IMR-90 (cell line): Measurements from ENCODE around the gene IWS1. TPM values are rescaled to one million over a fixed set of nuclear protein-coding genes. Genes with fewer than 3 reads are reported as not detected.
A peak's percentile ranks its signal among the peaks of the same experiment; 100 is the strongest.
"Not testable (repeated sequence)": the region's sequence is repeated elsewhere in the genome, so short reads cannot be mapped to it uniquely, and the experiment has no call there.

ENCODE experiments used
- ATAC-seq: fragments of 200-7000 bp; cut with Tn5 transposase; 2 replicates; pipeline ENCODE4 v1.9.1; 2020; ENCODE audit warnings: low read depth, mild to moderate bottlenecking, moderate library complexity
- BruUV-seq: library from RNA; stranded (reverse); fragments of 400-500 nt; replicated peaks from 2 replicates; lab custom pipeline; 2021; lab: Mats Ljungman, UMichigan
- CTCF ChIA-PET: fragments of 300-600 bp; formaldehyde crosslinking; extraction: SDS; loops from one replicate; lab custom pipeline; 2021; ENCODE audit warnings: antibody characterized with exemption; lab: Yijun Ruan, JAX
- POLR2A ChIA-PET: fragments of 300-600 bp; sonication (Branson Sonifier 250); formaldehyde crosslinking; loops from one replicate; lab custom pipeline; 2022; ENCODE audit warnings: antibody characterized with exemption; ENCODE audit not compliant: unreplicated experiment; lab: Charles Lee
- DNase-seq: peaks from one replicate; pipeline ENCODE4 v3.0.0; 2013
- H2AFZ ChIP-seq: replicated peaks from 2 replicates; pipeline ENCODE3; 2013; ENCODE audit warnings: low read length, mild to moderate bottlenecking; ENCODE audit not compliant: poor library complexity
- H2AK5ac ChIP-seq: 2 replicates; pipeline ENCODE4 v1.6.1; 2013; ENCODE audit warnings: low read depth, low read length, inconsistent platforms
- H2AK9ac ChIP-seq: replicated peaks from 2 replicates; pipeline ENCODE3; 2013; ENCODE audit warnings: mild to moderate bottlenecking, low read depth, low read length, moderate library complexity; ENCODE audit not compliant: poor library complexity
- H2BK120ac ChIP-seq: 2 replicates; pipeline ENCODE4 v1.6.1; 2013; ENCODE audit warnings: low read depth, low read length, inconsistent platforms
- H2BK15ac ChIP-seq: 3 replicates; pipeline ENCODE4 v1.6.1; 2013; ENCODE audit warnings: low read depth, low read length, inconsistent platforms
- H2BK20ac ChIP-seq: 2 replicates; pipeline ENCODE4 v1.6.1; 2013; ENCODE audit warnings: low read depth, mild to moderate bottlenecking, inconsistent platforms, low read length, moderate library complexity
- H2BK5ac ChIP-seq: 2 replicates; pipeline ENCODE4 v1.6.1; 2013; ENCODE audit warnings: mild to moderate bottlenecking, low read depth, low read length, inconsistent platforms; ENCODE audit not compliant: poor library complexity, severe bottlenecking
- H3K14ac ChIP-seq: replicated peaks from 2 replicates; pipeline ENCODE4 v1.6.1; 2013; ENCODE audit warnings: low read depth, low read length, inconsistent platforms
- H3K18ac ChIP-seq: 2 replicates; pipeline ENCODE4 v1.6.1; 2013; ENCODE audit warnings: low read depth, low read length, control low read depth
- H3K23ac ChIP-seq: 2 replicates; pipeline ENCODE4 v1.6.1; 2013; ENCODE audit warnings: low read depth, low read length, inconsistent platforms
- H3K27ac ChIP-seq: 2 replicates; pipeline ENCODE4 v1.5.1; 2013; ENCODE audit warnings: mild to moderate bottlenecking, control low read depth, low read length; ENCODE audit not compliant: insufficient read depth
- H3K27me3 ChIP-seq: 2 replicates; pipeline ENCODE4 v1.6.1; 2013; ENCODE audit warnings: low read length; ENCODE audit not compliant: control insufficient read depth, insufficient read depth
- H3K36me3 ChIP-seq: 2 replicates; pipeline ENCODE4 v1.6.1; 2013; ENCODE audit warnings: low read length, mixed read lengths; ENCODE audit not compliant: control insufficient read depth, insufficient read depth
- H3K4ac ChIP-seq: 2 replicates; pipeline ENCODE4 v1.6.1; 2013; ENCODE audit warnings: low read depth, low read length, inconsistent platforms
- H3K4me1 ChIP-seq: 2 replicates; pipeline ENCODE4 v1.6.1; 2013; ENCODE audit warnings: low read length, mixed read lengths; ENCODE audit not compliant: control insufficient read depth, insufficient read depth
- H3K4me2 ChIP-seq: 2 replicates; pipeline ENCODE4 v1.6.1; 2013; ENCODE audit warnings: low read depth, mild to moderate bottlenecking, control low read depth, low read length, moderate library complexity
- H3K4me3 ChIP-seq: 2 replicates; pipeline ENCODE4 v1.5.1; 2013; ENCODE audit warnings: low read depth, mild to moderate bottlenecking, control low read depth, low read length, moderate library complexity; ENCODE audit not compliant: insufficient read depth
- H3K56ac ChIP-seq: 2 replicates; pipeline ENCODE4 v1.6.1; 2013; ENCODE audit warnings: low read length, inconsistent platforms; ENCODE audit not compliant: insufficient read depth; ENCODE audit errors: extremely low read depth
- H3K79me1 ChIP-seq, 2 experiments: 2 replicates each; pipeline ENCODE4 v1.6.1; 2013; ENCODE audit warnings: low read length in 2 of 2, inconsistent platforms in 1 of 2, low read depth in 1 of 2
- H3K9ac ChIP-seq: 2 replicates; pipeline ENCODE4 v1.6.1; 2013; ENCODE audit warnings: low read depth, low read length, control low read depth
- H3K9me1 ChIP-seq: 2 replicates; pipeline ENCODE4 v1.6.1; 2013; ENCODE audit warnings: low read length, inconsistent platforms; ENCODE audit not compliant: insufficient read depth
- H3K9me3 ChIP-seq: 2 replicates; pipeline ENCODE4 v1.6.1; 2013; ENCODE audit warnings: low read length; ENCODE audit not compliant: control insufficient read depth, insufficient read depth
- H4K20me1 ChIP-seq: 2 replicates; pipeline ENCODE4 v1.6.1; 2013; ENCODE audit warnings: low read length, inconsistent platforms; ENCODE audit not compliant: insufficient read depth
- H4K5ac ChIP-seq: 2 replicates; pipeline ENCODE4 v1.6.1; 2013; ENCODE audit warnings: mild to moderate bottlenecking, low read depth, low read length, control low read depth
- H4K8ac ChIP-seq, 2 experiments: 2 replicates each; pipeline ENCODE4 v1.6.1; 2013; ENCODE audit warnings: low read depth in 2 of 2, low read length in 2 of 2, control low read depth in 1 of 2, inconsistent platforms in 1 of 2
- H4K91ac ChIP-seq: 2 replicates; pipeline ENCODE4 v1.6.1; 2013; ENCODE audit warnings: low read depth, low read length, inconsistent platforms; ENCODE audit not compliant: insufficient read depth
- BHLHE40 ChIP-seq: fragments of 150-350 bp; IDR thresholded peaks from 2 replicates; pipeline ENCODE4 v1.6.1; 2016; ENCODE audit warnings: mild to moderate bottlenecking, low read depth, low read length
- CTCF ChIP-seq: conservative IDR thresholded peaks from 2 replicates; pipeline ENCODE4 v1.5.1; 2012; ENCODE audit warnings: mild to moderate bottlenecking, low read depth, low read length, improper control_type of control experiment
- MXI1 ChIP-seq: IDR thresholded peaks from 2 replicates; pipeline ENCODE4 v1.6.1; 2012; ENCODE audit warnings: low read depth, mild to moderate bottlenecking, low read length, moderate library complexity, borderline replicate concordance
- RFX5 ChIP-seq: IDR thresholded peaks from 2 replicates; pipeline ENCODE4 v1.8.0; 2012; ENCODE audit warnings: low read depth, mild to moderate bottlenecking, low read length, moderate library complexity
- SMC3 ChIP-seq: fragments of 150-350 bp; IDR thresholded peaks from 2 replicates; pipeline ENCODE4 v1.6.1; 2016; ENCODE audit warnings: low read depth, mild to moderate bottlenecking, antibody characterized with exemption, low read length, moderate library complexity
- WGBS, 2 experiments: methylation state at CpG; one replicate each; pipeline versions ENCODE4 v1.1.5 to v1.1.7; 2013; ENCODE audit warnings: missing lambda C conversion rate in 2 of 2; ENCODE audit not compliant: insufficient read length in 1 of 2; ENCODE audit errors: extremely low coverage in 2 of 2; 5-methylcytosine and 5-hydroxymethylcytosine counted together
- dilution Hi-C: fragments of 300-500 bp; cut with HindIII; formaldehyde crosslinking; loops from one replicate; pipeline ENCODE4 v1.14.3; 2018; ENCODE audit warnings: low sequenced_read_pairs; ENCODE audit not compliant: unreplicated experiment
- in situ Hi-C: fragments of 300-500 bp; cut with MboI; formaldehyde crosslinking; loops from 3 replicates; pipeline ENCODE4 v1.14.3; 2019; ENCODE audit warnings: low sequenced_read_pairs, inconsistent platforms, mixed read lengths
- intact Hi-C: fragments of 100-400 bp; cut with micrococcal nuclease; formaldehyde crosslinking; loops from 2 replicates; pipeline ENCODE4 v1.10.0; 2022
- polyA plus RNA-seq, 3 experiments: library from polyadenylated mRNA; depleted of rRNA; stranded (reverse); fragments of >200 nt; gene quantifications; 2 replicates each; pipeline ENCODE4 v1.2.3, GENCODE V29; 2012; ENCODE audit warnings: low replicate concordance in 1 of 3
- total RNA-seq: library from RNA; depleted of rRNA; stranded (reverse); fragments of >200 nt; gene quantifications from 2 replicates; pipeline ENCODE4 v1.2.3, GENCODE V29; 2012

IWS1 gene
- total and polyA plus RNA-seq, 2 of the 4 experiments (the other 2 are of a cell fraction), result 31.5 to 52.5 TPM

- dilution Hi-C loops (no loop called here), in situ Hi-C loops (no loop called here), intact Hi-C loops (no loop called here)
- no peak overlapping the region for H3K9ac ChIP-seq
- TF ChIP-seq CTCF (no peak), RFX5 (no peak), MXI1 (no peak), SMC3 (no peak), BHLHE40 (no peak)
- CTCF ChIA-PET, result interaction anchor here (1.9 kb wide), 1 partner anchor 26 kb away, joined by 6 read pairs; no protein-coding TSS in a partner anchor
- H4K91ac ChIP-seq, result no peak overlapping the region
- H3K9me1 ChIP-seq, result no peaks in the 10 kb centered on the region; the same call in 1 of the 2 replicates
- H2BK15ac ChIP-seq, result no peak overlapping the region
- H3K36me3 ChIP-seq, result no peaks in the 10 kb centered on the region
- WGBS, 2 experiments, result 100% methylated on average over 1 of the region's 3 CpGs; no CpG with 5 or more reads in 1 of the 2 experiments
- H3K4me2 ChIP-seq, result no peak overlapping the region
- H2AFZ ChIP-seq, result no peak overlapping the region
- H4K8ac ChIP-seq, result no peak overlapping the region
- H3K79me1 ChIP-seq, result no peaks in the 10 kb centered on the region
- no peak overlapping the region for H3K4me3 ChIP-seq
- H3K4ac ChIP-seq, result no peak overlapping the region
- H3K9me3 ChIP-seq, result no peaks in the 10 kb centered on the region
- no TSS peak for BruUV-seq
- H2AK9ac ChIP-seq, result no peak overlapping the region
- H2BK20ac ChIP-seq, result no peak overlapping the region
- H2AK5ac ChIP-seq, result no peak overlapping the region
- POLR2A ChIA-PET, result no interaction called here
- no peak overlapping the region for H2BK5ac ChIP-seq
- ATAC-seq (no peak), DNase-seq (no peak)
- H4K20me1 ChIP-seq, result no peaks in the 10 kb centered on the region
- 0 out of 2 replicates have a peak overlapping the region, but pooled peaks have one; percentile 21 for H3K14ac ChIP-seq
- H3K27me3 ChIP-seq, result no peaks in the 10 kb centered on the region
- no peak overlapping the region for H3K27ac ChIP-seq
- H3K23ac ChIP-seq, result no peak overlapping the region
- 0 out of 2 replicates have a peak, but pooled peaks cover 4% of the 10 kb centered on the region for H3K4me1 ChIP-seq
- H3K56ac ChIP-seq, result no peak overlapping the region
- H2BK120ac ChIP-seq, result no peak overlapping the region
- no peak overlapping the region for H3K18ac ChIP-seq
- no peak overlapping the region for H4K5ac ChIP-seq
These were observed 73.3 kb downstream of the IWS1 start for GRCh38 chr2:127453013-127453391.

GRCh38 chr2:127452423-127452822 lies 73.9 kb downstream of the IWS1 start:
- H3K18ac ChIP-seq, H4K8ac ChIP-seq, H3K4me1 ChIP-seq, H3K9me1 ChIP-seq, H2BK5ac ChIP-seq, H2BK20ac ChIP-seq, dilution Hi-C loops, H4K5ac ChIP-seq, H2BK120ac ChIP-seq, H2AK5ac ChIP-seq, H4K20me1 ChIP-seq, BruUV-seq, intact Hi-C loops, H3K4ac ChIP-seq, CTCF ChIA-PET, H2BK15ac ChIP-seq, in situ Hi-C loops, H3K23ac ChIP-seq, H3K56ac ChIP-seq, H4K91ac ChIP-seq, H3K27me3 ChIP-seq, H2AK9ac ChIP-seq, H3K14ac ChIP-seq, H3K4me3 ChIP-seq, H3K27ac ChIP-seq, H3K9ac ChIP-seq, H2AFZ ChIP-seq, H3K79me1 ChIP-seq, H3K9me3 ChIP-seq, DNase-seq, ATAC-seq, POLR2A ChIA-PET, H3K4me2 ChIP-seq, H3K36me3 ChIP-seq: not testable (repeated sequence)
- WGBS, 2 experiments, result no CpG with 5 or more reads among the region's 8 CpGs
